Posterior cingulate gyrus (tissue), 11 donors: ENCODE measurements around the gene CGN.

Source experiments
- DNase-seq, 10 donors: peaks; one replicate each; pipeline versions ENCODE4 v3.0.0 to v3.0.0-alpha.2; 2020 to 2021; ENCODE audit warnings: mixed read lengths in 3 of 10
- intact Hi-C: fragments of 100-400 bp; cut with DNase I; formaldehyde crosslinking; loops from one replicate; pipeline ENCODE4 v1.15.1; 2023

The CGN gene

GRCh38 chr1:151510957-151511635 lies at the start of gene CGN:
TSS of gene CGN (plus strand) at chr1:151511387. CDS start at chr1:151518520, 7,133 bp downstream.
- intact Hi-C loops: loop anchor here (1.0 kb wide), 1 partner anchor 52 kb away; the partner anchor contains the start of gene POGZ
- DNase-seq: peak; percentile 80 to 99 (median 91)

- intact Hi-C loops: no loop called here
- DNase-seq: no peak
These were observed 49.5 kb upstream of the CGN start for GRCh38 chr1:151461694-151462093.

GRCh38 chr1:151465026-151465425 lies 46.2 kb upstream of the CGN start:
- intact Hi-C loops: no loop called here
- DNase-seq: no peak

GRCh38 chr1:151472856-151473731 lies 38.1 kb upstream of the CGN start:
- DNase-seq: peak in 4 of 10 donors; percentile 35 to 82 (median 54)
- intact Hi-C loops: loop anchor here (1.0 kb wide), 1 partner anchor 14 kb away; the partner anchor contains the start of gene POGZ

- intact Hi-C loops: no loop called here
These were observed 36.4 kb upstream of the CGN start for GRCh38 chr1:151474745-151475144.

GRCh38 chr1:151475175-151475574 lies 36.0 kb upstream of the CGN start:
- intact Hi-C loops: no loop called here
- DNase-seq: no peak

More at GRCh38 chr1:151474745-151475144, 36.4 kb upstream of the CGN start:
- no peak for DNase-seq

- intact Hi-C loops: no loop called here
These were observed 35.1 kb upstream of the CGN start for GRCh38 chr1:151476083-151476482.

GRCh38 chr1:151477066-151477465 lies 34.1 kb upstream of the CGN start:
- intact Hi-C loops: no loop called here
- no peak for DNase-seq

More at GRCh38 chr1:151476083-151476482, 35.1 kb upstream of the CGN start:
- DNase-seq: no peak

GRCh38 chr1:151478140-151478812 lies 32.9 kb upstream of the CGN start:
- no peak for DNase-seq
- intact Hi-C loops: no loop called here

GRCh38 chr1:151478923-151479322 lies 32.3 kb upstream of the CGN start:
- no peak for DNase-seq
- intact Hi-C loops: no loop called here

GRCh38 chr1:151479462-151479861 lies 31.7 kb upstream of the CGN start:
- DNase-seq: no peak
- intact Hi-C loops: no loop called here

GRCh38 chr1:151482017-151482416 lies 29.2 kb upstream of the CGN start:
- intact Hi-C loops: no loop called here
- DNase-seq: no peak

GRCh38 chr1:151485685-151486255 lies 25.4 kb upstream of the CGN start:
- DNase-seq: no peak
- intact Hi-C loops: no loop called here

- intact Hi-C loops: no loop called here
- no peak for DNase-seq
These were observed 24.6 kb upstream of the CGN start for GRCh38 chr1:151486557-151486956.

GRCh38 chr1:151491641-151492040 lies 19.5 kb upstream of the CGN start:
- intact Hi-C loops: no loop called here
- DNase-seq: no peak

GRCh38 chr1:151492120-151492519 lies 19.1 kb upstream of the CGN start:
- DNase-seq: no peak
- intact Hi-C loops: no loop called here

- DNase-seq: no peak
- intact Hi-C loops: no loop called here
These were observed 18.1 kb upstream of the CGN start for GRCh38 chr1:151493042-151493441.

- intact Hi-C loops: no loop called here
- no peak for DNase-seq
These were observed 16.4 kb upstream of the CGN start for GRCh38 chr1:151494741-151495281.

GRCh38 chr1:151495316-151495715 lies 15.9 kb upstream of the CGN start:
- intact Hi-C loops: no loop called here
- no peak for DNase-seq

GRCh38 chr1:151499365-151499764 lies 11.8 kb upstream of the CGN start:
- DNase-seq: no peak
- intact Hi-C loops: no loop called here
